Renal pelvis (tissue), 4 donors: ENCODE data around the gene CMIP. TPM values are rescaled to one million over a fixed set of nuclear protein-coding genes. Genes with fewer than 3 reads are reported as not detected.
"Not testable (repeated sequence)": the region's sequence is repeated elsewhere in the genome, so short reads cannot be mapped to it uniquely, and the experiment has no call there.

Experiments
- DNase-seq: peaks from one replicate; pipeline ENCODE4 v3.0.0-alpha.2; 2013
- polyA plus RNA-seq, 3 donors: library from polyadenylated mRNA; unstranded; fragments of 120-200 nt; gene quantifications; one replicate each; pipeline ENCODE4 v1.2.1, GENCODE V29; 2013; ENCODE audit not compliant: insufficient read length in 3 of 3

The CMIP gene
- polyA plus RNA-seq, 3 donors: 43.5 to 56.5 (median 51.5) TPM

GRCh38 chr16:81564421-81564911 lies 119.9 kb downstream of the CMIP start:
- DNase-seq: no peak

DNA sequence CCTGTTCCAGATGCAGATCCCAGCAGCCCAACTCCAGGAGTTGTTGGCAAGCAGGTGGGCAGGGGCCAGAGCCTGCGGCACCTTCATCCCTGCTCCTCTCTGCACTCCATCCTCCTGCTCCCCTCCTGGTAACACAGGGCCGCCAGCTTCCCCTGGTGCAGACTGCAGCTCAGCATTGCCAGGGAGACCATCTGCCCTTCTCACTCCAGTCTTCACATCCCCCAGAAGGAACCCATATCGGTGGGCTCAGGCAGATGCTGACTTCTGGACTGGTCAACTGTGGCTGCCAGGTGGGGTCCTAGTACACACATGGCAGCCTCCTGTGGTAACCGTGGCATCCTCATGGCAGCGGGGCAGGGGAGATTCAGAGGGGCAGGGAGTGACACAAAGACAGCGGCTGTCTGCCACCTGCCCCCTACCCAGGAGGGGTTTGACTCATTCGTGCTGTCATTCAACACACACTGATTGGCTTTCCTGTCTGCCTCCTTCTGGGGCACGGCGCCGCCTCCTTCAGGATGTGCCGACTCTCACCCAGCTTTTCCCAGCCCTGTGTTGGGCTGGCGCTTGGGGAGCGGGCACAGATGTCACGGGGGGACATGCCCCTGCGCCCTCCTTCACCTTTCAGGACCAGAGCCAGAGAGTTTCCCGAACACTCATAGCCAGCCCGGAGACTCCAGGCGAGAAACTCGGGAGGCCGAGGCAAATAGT lies 120.9 kb downstream of the CMIP start:
- no peak for DNase-seq

DNA sequence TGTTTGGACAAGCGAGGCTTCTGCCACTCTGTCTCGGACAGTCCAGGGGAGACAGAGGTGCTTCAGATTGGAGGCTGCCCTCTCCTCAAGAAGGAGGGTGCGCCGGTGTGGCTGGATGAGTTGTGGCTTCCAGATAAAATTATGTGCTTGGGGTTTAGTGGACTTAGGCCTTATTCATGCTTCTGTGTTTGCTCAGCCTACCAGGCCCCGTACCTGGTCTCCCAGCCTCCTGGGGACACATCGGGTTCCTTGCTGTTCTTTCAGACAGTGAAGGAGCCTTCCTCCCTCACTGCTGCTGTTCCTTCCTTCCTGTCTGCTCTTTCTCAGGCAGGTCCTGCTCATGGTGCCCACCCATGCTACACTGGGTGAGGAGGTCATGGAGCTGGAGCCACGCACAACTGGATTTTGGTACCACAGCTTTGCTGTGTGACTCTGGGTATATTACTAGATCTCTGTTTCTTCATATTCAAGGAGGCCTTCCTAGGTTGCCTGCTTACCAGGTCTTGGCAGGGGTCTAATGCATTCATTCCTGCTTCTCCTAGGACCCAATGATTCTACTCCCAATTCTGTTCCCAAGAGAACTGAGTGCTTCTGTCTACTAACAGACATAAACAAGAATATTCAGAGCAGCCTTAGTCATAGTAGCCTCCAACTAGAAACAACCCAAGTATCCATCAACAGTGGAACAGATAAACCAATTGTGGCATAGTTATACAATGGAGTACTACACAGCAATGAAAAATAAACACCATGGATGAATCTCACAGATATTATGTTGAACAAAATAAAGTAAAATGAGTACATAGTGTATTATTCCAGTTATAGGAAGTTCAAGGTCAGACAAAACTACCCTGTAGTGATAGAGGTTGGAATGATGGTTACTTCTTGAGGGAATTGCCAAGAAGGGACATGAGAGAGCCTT lies 121.7 kb downstream of the CMIP start:
- no peak for DNase-seq

DNA sequence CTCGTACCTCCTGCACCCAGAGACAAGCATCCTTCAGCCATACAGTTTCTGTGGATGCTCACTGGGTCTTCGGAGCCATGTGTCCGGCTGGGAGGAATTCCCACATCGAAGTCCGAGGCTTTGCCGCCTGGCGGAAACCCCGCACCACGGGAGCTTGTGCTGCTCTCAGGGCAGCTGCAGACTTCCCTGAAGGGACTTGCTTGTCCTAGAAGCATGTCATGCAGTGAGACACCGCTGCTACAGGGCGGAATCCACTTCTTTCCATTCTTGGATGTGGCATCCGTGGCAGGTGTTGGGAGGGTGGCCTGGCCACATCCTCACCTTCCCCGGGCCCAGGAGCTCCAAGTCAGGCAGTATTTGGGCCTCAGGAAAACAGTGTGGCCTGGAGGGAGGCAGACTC lies 122.5 kb downstream of the CMIP start:
- DNase-seq: no peak

DNA sequence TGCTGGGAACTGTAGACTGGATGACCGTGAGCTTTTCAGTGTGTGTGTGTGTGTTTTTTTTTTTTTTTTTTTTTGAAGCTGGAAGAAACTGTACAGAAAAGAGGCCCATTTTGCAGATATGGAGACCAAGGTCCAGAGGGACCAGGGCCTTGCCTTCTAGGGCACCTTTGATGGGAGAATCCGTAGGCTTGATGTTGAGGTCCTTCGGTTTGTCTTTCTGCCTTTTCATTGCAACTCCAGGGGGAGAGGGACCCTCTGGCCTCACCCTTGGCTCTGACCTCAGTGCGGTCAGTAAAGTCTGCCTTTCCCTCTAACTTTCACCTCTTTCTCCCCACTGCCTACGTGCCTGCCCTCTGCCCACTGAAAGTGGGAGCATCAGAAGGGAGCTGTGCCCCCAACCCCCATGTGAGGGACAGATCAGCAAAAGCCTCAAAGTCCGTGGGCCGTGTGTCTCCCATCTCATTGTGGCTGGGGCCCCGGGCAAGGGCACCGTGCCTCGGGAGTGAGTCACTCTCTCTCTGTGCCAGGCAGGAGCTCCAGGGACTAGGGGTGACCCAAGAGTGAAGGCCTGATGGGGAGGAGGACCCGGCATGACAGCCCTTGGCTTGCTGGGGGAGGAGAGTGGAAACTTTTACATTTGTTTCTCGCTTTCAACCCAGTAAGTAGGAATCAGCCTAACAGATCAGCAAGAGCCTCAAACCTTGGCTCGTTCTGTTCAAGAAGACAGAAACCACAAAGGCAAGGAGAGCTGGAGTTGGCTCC lies 123.6 kb downstream of the CMIP start:
- DNase-seq: no peak

- no peak for DNase-seq
Observed at GRCh38 chr16:81568749-81569087, 124.1 kb downstream of the CMIP start.

DNA sequence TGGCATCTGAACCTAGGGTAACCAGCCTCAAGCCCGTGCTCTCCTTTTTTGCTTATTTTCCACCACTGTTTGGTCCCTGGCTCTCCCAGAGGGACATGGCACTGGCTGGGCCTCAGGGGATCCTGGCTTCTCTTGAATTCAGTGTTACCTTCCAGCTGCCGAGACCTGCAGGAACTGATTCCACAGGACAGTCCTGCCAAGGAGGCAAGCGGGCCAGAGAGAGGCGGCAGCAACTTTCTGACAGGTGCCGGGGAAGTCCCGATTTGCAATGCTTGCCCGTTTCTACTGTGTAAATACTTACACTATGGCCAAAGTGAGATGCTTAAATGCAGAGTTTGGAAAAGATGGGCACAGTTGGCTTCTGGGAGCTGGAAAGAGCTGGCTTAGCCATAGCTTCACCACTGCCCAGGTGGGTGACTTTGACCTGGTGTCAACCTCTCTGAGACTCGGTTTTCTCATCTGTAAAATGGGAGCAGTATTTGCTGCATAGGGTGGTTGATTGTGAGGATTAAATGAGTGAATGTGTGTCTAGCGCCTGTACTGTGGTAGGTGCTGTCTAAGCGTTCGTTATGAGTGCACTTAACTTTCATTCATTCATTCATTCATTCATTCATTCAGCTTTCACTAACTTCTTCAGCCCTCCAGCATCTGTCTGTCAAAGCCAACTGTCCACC lies 124.9 kb downstream of the CMIP start:
- no peak for DNase-seq

- DNase-seq: no peak
Observed at GRCh38 chr16:81570151-81570846, 125.7 kb downstream of the CMIP start.

DNA sequence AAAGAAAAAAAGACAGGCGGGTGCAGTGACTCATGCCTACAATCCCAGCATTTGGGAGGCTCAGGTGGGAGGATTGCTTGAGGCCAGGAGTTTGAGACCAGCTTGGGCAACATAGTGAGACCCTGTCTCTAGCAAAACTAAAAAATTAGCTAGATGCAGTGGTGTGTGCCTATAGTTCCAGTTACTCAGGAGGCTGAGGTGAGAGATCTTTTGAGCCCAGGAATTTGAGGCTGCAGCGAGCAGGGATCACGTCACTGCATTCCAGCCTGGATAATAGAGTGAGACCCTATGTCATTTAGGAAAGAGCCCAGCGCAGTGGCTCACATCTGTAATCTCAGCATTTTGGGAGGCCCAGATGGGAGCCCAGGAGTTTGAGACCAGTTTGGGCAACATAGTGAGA lies 126.6 kb downstream of the CMIP start:
- DNase-seq: no peak

DNA sequence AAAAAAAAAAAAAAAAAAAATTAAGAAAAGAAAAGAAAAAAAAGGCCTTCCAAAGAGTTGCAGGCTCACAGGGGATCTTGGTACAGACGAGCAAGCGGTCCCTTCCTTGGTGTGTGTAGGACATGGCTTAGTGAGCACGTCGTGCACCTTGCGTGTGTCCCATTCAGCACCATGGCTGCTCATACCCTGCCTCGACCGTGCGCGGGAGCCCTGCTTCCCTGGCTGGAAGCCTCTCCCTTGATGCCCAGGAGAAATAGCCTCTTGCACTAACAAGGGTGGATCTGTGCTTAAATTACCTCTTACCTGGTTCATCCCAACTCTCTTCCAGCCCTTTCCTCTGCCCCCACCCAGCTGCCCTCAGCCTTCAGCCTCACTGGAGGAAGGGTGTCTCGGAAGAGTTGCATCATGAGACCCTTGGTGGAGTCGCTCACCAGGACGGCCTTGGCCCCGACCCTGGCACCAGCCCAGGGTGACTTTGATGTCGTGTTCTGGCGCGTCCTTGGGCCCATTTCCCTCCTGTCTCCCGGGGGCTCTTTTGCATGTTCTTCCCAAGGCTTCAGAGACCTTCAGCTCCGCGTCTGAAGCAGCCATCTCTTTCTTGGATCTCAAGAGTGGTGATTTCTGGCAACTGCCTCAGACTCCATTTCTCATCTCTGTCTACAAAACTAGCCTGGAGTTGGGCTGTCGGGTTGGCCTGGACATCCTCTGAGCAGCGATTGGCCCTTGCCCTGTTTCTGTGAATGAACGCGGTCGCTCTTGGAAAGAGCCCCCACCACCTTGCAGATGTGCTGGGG lies 127.2 kb downstream of the CMIP start:
- DNase-seq: no peak

- DNase-seq: no peak
Observed at GRCh38 chr16:81572386-81573144, 128.0 kb downstream of the CMIP start.

DNA sequence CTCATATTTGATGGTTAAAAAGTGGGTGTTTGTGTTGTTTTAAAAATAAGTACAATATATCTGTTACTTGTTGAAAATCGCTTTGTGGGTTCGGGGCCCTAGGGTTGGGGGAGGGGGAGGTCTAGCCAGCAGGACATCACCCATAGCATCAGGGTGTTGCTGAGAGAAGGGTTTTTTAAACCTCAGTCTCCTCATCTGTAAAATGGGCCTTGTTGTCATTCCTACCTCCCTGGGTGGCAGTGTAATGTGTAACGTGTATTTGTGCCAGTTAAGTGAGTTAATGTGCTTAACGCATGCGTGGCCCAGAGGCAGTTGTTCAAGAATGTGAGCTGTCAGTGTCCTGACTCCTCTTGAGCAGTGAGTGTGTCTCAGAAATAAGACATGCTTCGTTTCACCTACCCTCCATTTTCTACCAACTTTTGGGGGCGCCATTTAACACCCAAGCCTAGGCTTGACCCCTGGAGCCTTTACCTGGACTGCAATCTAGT lies 129.0 kb downstream of the CMIP start:
- DNase-seq: no peak

GRCh38 chr16:81574168-81574567 lies 129.6 kb downstream of the CMIP start:
- no peak for DNase-seq

GRCh38 chr16:81575307-81575706 lies 130.7 kb downstream of the CMIP start:
- DNase-seq: no peak

DNA sequence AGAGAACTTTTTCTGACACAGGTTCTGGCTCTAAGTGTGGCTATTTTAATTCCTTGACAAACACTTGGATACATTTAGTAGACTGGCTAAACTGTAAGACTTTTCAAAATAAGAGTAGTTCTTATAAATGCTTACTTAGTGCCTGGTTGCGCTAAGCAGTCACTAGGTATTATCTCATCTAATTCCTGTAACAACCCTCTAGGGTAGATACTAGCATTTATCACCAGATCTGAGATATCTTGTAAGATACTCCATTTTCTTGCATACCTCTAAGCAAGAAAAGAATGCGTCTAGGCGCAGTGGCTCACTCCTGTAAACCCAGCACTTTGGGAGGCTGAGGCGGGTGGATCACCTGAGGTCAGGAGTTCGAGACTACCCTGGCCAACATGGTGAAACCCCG lies 131.2 kb downstream of the CMIP start:
- DNase-seq: no peak

GRCh38 chr16:81576696-81577095 lies 132.1 kb downstream of the CMIP start:
- no peak for DNase-seq

DNA sequence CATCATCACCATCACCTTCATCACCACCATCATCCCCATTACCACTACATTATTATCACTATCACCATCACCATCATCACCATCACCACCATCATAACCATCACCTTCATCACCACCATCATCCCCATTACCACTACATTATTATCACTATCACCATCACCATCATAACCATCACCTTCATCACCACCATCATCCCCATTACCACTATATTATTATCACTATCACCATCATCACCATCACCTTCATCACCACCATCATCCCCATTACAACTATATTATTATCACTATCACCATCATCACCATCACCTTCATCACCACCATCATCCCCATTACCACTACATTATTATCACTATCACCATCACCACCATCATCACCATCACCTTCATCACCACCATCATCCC lies 132.7 kb downstream of the CMIP start:
- DNase-seq: not testable (repeated sequence)

GRCh38 chr16:81578076-81578475 lies 133.5 kb downstream of the CMIP start:
- no peak for DNase-seq
